A549 (cell line): Measurements from ENCODE around the gene AHNAK2. TPM values are rescaled to one million over a fixed set of nuclear protein-coding genes. Genes with fewer than 3 reads are reported as not detected.

ENCODE experiments used
- ATAC-seq, 2 experiments: fragments of 200-7000 bp in 1 of 2; fragments of >200 bp in 1 of 2; cut with Nextera tagmentation in 1 of 2; cut with Tn5 transposase in 1 of 2; 3 replicates each; pipeline versions ENCODE4 v1.8.0 to v1.9.1; 2018 to 2020; ENCODE audit warnings: mild to moderate bottlenecking in 1 of 2, moderate library complexity in 1 of 2
- CTCF ChIA-PET: fragments of 300-600 bp; sonication (Branson Sonifier 250); formaldehyde crosslinking; extraction: SDS; loops from one replicate; lab custom pipeline; 2021; ENCODE audit warnings: antibody characterized with exemption, inconsistent platforms; lab: Yijun Ruan, JAX
- POLR2A ChIA-PET: fragments of 350-600 bp; formaldehyde crosslinking; extraction: SDS; loops from one replicate; lab custom pipeline; 2021; ENCODE audit warnings: antibody characterized with exemption, inconsistent platforms; lab: Yijun Ruan, JAX
- DNase-seq, 2 experiments: peaks; one replicate each; pipeline versions ENCODE4 v3.0.0 to v3.0.0-alpha.2; 2011 to 2016; ENCODE audit warnings: low read depth in 1 of 2, low spot score in 1 of 2
- FAIRE-seq: peaks from 2 replicates; lab custom pipeline; 2011; peaks lifted over from hg19 to GRCh38; lab: Jason Lieb, UNC
- H3K27ac ChIP-seq, 2 experiments: fragments of >200 bp; sonication (Bioruptor Twin); formaldehyde crosslinking; 3 replicates each; pipeline ENCODE4 v1.5.1; 2016 to 2017
- H3K4me1 ChIP-seq: fragments of >200 bp; sonication (Bioruptor Twin); formaldehyde crosslinking; 3 replicates; pipeline ENCODE4 v1.6.1; 2016
- H3K4me2 ChIP-seq: fragments of >200 bp; sonication (Bioruptor Twin); formaldehyde crosslinking; 3 replicates; pipeline ENCODE4 v1.6.1; 2016
- H3K4me3 ChIP-seq: fragments of >200 bp; sonication (Bioruptor Twin); formaldehyde crosslinking; 3 replicates; pipeline ENCODE4 v1.5.1; 2016
- H3K9me3 ChIP-seq: fragments of >200 bp; sonication (Bioruptor Twin); formaldehyde crosslinking; 3 replicates; pipeline ENCODE4 v1.6.1; 2016
- CBX2 ChIP-seq: fragments of 200-600 bp; sonication (generic); IDR thresholded peaks from 2 replicates; pipeline ENCODE4 v1.6.1; 2016; ENCODE audit warnings: low read depth, mild to moderate bottlenecking, borderline replicate concordance
- E2F6 ChIP-seq: IDR thresholded peaks from 2 replicates; pipeline ENCODE4 v1.6.1; 2012; ENCODE audit warnings: low read depth, borderline replicate concordance
- EHMT2 ChIP-seq: fragments of 200-600 bp; sonication (generic); IDR thresholded peaks from 2 replicates; pipeline ENCODE4 v1.6.1; 2016; ENCODE audit warnings: antibody characterized with exemption, low read depth, mild to moderate bottlenecking, moderate library complexity
- GATA3 ChIP-seq: IDR thresholded peaks from 2 replicates; pipeline ENCODE4 v1.6.1; 2012; ENCODE audit warnings: borderline replicate concordance
- HES2 ChIP-seq: fragments of >200 bp; sonication (Bioruptor Twin); formaldehyde crosslinking; IDR thresholded peaks from 2 replicates; pipeline ENCODE4 v1.6.1; 2016
- HOXB13 ChIP-seq: fragments of 250-450 bp; sonication (Bioruptor Pico); IDR thresholded peaks from 2 replicates; pipeline ENCODE4 v1.5.0; 2020; ENCODE audit warnings: low read depth, mild to moderate bottlenecking, moderate library complexity
- KDM1A ChIP-seq: fragments of 200-600 bp; sonication (generic); IDR thresholded peaks from 2 replicates; pipeline ENCODE4 v1.6.1; 2016; ENCODE audit warnings: low read depth, mild to moderate bottlenecking
- MAX ChIP-seq: IDR thresholded peaks from 2 replicates; pipeline ENCODE4 v1.6.1; 2012
- NR3C1 ChIP-seq: fragments of >200 bp; sonication (Bioruptor Twin); formaldehyde crosslinking; IDR thresholded peaks from 3 replicates; pipeline ENCODE4 v1.6.1; 2017
- PHF8 ChIP-seq: fragments of 200-600 bp; sonication (generic); IDR thresholded peaks from 2 replicates; pipeline ENCODE4 v1.6.1; 2016; ENCODE audit warnings: low read depth, mild to moderate bottlenecking, antibody characterized with exemption, moderate library complexity, borderline replicate concordance
- RNF2 ChIP-seq: fragments of 200-600 bp; sonication (generic); IDR thresholded peaks from 2 replicates; pipeline ENCODE4 v1.6.1; 2016; ENCODE audit warnings: low read depth, mild to moderate bottlenecking, antibody characterized with exemption, moderate library complexity, borderline replicate concordance
- ZNF302 ChIP-seq: fragments of 250-450 bp; sonication (Bioruptor Pico); IDR thresholded peaks from 2 replicates; pipeline ENCODE4 v1.9.0; 2021; ENCODE audit warnings: inconsistent platforms, mild to moderate bottlenecking, moderate library complexity
- WGBS: methylation state at CpG from one replicate; pipeline ENCODE4 v1.1.6; 2017; ENCODE audit errors: missing lambda C conversion rate; 5-methylcytosine and 5-hydroxymethylcytosine counted together
- polyA plus RNA-seq, 4 experiments: library from polyadenylated mRNA; depleted of rRNA in 3 of 4; stranded (reverse); fragments of >200 nt; fragmentation: RNase III in 1 of 4; extraction: RNeasy Plus Mini Kit Qiagen cat#74134 plus additional on column Dnase treatment in 1 of 4; gene quantifications; 2 replicates in 3 of 4; 3 replicates in 1 of 4; pipeline ENCODE4 v1.2.3, GENCODE V29; 2011 to 2017
- TF ChIP-seq, protein P1 (sequence below): fragments of >200 bp; sonication (Bioruptor Twin); formaldehyde crosslinking; IDR thresholded peaks from 3 replicates; pipeline ENCODE4 v1.5.1; 2016
- TF ChIP-seq, protein P2 (sequence below): fragments of 150-350 bp; IDR thresholded peaks from 2 replicates; pipeline ENCODE4 v1.6.1; 2014; ENCODE audit warnings: low read depth, mild to moderate bottlenecking, low read length

The AHNAK2 gene
- polyA plus RNA-seq, 2 of the 4 experiments (the other 2 are of a cell fraction): 43.3 to 43.7 TPM

DNA sequence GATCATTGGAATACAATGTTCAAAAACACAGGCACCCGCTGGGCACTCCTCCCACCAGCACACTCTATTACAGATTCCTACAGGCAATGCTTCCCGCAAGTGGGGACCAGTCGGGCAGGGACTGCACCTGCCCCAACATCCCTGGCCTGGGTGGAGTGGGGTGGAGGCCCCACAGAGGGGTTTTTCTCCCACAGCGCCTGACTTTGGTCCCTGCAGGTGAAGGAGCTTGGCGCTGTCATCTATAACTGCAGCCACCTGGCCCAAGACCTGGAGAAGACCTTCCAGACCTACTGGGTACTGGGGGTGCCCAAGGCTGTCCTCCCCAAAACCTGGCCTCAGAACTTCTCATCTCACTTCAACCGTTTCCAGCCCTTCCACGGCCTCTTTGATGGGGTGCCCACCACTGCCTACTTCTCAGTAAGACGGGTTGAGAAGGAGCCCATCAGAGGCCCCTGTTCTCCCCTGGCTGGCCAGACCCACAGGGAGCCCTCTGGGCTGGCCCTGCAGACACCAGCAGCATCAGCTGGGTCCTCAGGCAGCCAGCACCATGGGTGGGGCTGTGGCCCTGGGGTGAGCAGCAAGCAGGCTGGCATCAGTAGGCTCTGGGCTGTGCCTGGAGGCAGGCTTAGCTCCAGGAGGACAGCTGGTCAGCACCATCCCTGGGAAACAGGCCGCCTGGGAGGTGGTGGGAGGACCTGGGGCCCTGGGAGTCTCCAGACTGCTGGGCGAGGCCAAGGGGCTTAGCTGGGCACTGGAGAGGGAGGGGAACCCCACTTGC lies 47.5 kb downstream of the AHNAK2 start:
- no peak overlapping the region for H3K4me3 ChIP-seq
- 76% methylated on average over 9 of the region's 10 CpGs for WGBS
- ATAC-seq (no peak), FAIRE-seq (no peak)
- CTCF ChIA-PET: interaction anchor here (0.6 to 1.2 kb wide), 3 partner anchors 45 to 199 kb away, joined by 3 to 5 read pairs (median 3); no protein-coding TSS in a partner anchor
- H3K4me1 ChIP-seq: peaks cover 7% of the 10 kb centered on the region; the same call in 1 of the 3 replicates
- no peak for TF ChIP-seq ZNF302 (CRISPR knock-in tag)
- no peak for TF ChIP-seq RNF2
- no peak for TF ChIP-seq EHMT2
- TF ChIP-seq, all 56 proteins: peak for 0
- Histone ChIP-seq H3K27ac (no peak overlapping the region), H3K4me2 (no peak overlapping the region), H3K9me3 (no peaks in the 10 kb centered on the region)
- DNase-seq: no peak
- POLR2A ChIA-PET: no interaction called here

- DNase-seq: no peak
- no peak overlapping the region for H3K4me2 ChIP-seq
- FAIRE-seq: no peak
- H3K27ac ChIP-seq: no peak overlapping the region
- peaks cover 7% of the 10 kb centered on the region; the same call in 1 of the 3 replicates for H3K4me1 ChIP-seq
- TF ChIP-seq NR3C1: no peak
- no peak for TF ChIP-seq GATA3
- TF ChIP-seq E2F6: no peak
- no peak for TF ChIP-seq PHF8
- no peak for TF ChIP-seq MAX
- ChIA-PET POLR2A (interaction anchor here (1.4 kb wide), 1 partner anchor 41 kb away, joined by 5 read pairs; no protein-coding TSS in a partner anchor), CTCF (interaction anchor here (0.8 to 2.5 kb wide), 6 partner anchors 11 to 116 kb away, joined by 3 to 8 read pairs (median 4); no protein-coding TSS in a partner anchor)
- 64% methylated on average over 9 of the region's 15 CpGs for WGBS
- no peak overlapping the region for H3K4me3 ChIP-seq
- H3K9me3 ChIP-seq: no peaks in the 10 kb centered on the region
- ATAC-seq: no peak
These were observed 48.6 kb downstream of the AHNAK2 start for GRCh38 chr14:104929268-104930230.

DNA sequence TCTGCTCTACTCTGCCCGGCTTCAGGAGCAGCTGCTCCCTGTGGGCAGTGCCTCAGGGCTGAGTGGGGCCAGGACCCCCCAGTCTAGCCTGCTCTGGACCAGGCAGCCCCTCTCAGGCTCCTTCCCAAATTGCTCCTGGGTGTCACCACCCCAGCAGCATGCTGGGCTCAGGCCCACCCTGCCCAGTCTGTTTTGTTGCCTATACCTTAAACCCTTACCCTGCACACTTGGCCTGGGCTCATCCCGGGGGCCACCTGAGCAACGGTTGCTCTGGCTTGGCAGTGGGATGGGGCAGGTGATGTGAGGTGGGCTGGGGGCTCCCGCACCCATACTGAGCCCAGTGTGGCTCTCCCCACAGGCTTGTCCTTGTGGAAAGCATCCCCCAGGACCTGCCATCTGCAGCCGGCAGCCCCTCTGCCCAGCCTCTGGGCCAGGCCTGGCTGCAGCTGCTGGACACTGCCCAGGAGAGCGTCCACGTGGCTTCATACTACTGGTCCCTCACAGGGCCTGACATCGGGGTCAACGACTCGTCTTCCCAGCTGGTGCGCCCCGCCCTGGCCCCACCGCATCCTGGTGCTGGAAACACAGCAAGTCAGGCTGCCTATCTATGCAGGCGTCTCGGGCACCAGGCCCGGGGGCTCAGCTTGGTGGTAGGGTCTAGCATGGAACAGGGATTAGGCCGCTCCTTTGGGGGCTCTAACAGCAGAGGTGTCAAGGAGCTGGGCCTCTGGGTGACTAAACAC lies 49.6 kb downstream of the AHNAK2 start:
- POLR2A ChIA-PET: interaction anchor here (1.4 kb wide), 1 partner anchor 42 kb away, joined by 5 read pairs; no protein-coding TSS in a partner anchor
- no peak for DNase-seq
- peaks cover 4% of the 10 kb centered on the region; the same call in 1 of the 3 replicates for H3K4me1 ChIP-seq
- H3K4me3 ChIP-seq: no peak overlapping the region
- no peak for ATAC-seq
- TF ChIP-seq HOXB13 (CRISPR knock-in tag) (no peak), KDM1A (no peak)
- TF ChIP-seq, all 56 proteins: peak for 0
- H3K4me2 ChIP-seq: no peak overlapping the region
- no peak for FAIRE-seq
- CTCF ChIA-PET: interaction anchor here (0.9 to 2.5 kb wide), 8 partner anchors 17 to 117 kb away, joined by 3 to 8 read pairs (median 4); no protein-coding TSS in a partner anchor
- no peak overlapping the region for H3K27ac ChIP-seq
- H3K9me3 ChIP-seq: peaks cover 8% of the 10 kb centered on the region
- 68% methylated on average over 4 of the region's 17 CpGs for WGBS

- CTCF ChIA-PET: interaction anchor here (0.5 to 2.5 kb wide), 6 partner anchors 16 to 118 kb away, joined by 3 to 8 read pairs (median 4); no protein-coding TSS in a partner anchor
- FAIRE-seq (no peak), ATAC-seq (peak in 1 of 2 experiments; percentile 11; a peak in 2 of 6 replicates), DNase-seq (no peak)
- H3K27ac ChIP-seq: no peak overlapping the region
- H3K9me3 ChIP-seq: peaks cover 8% of the 10 kb centered on the region
- 59% methylated on average over 7 of the region's 8 CpGs for WGBS
- POLR2A ChIA-PET: no interaction called here
- H3K4me3 ChIP-seq: no peak overlapping the region
- peaks cover 3% of the 10 kb centered on the region; the same call in 1 of the 3 replicates for H3K4me1 ChIP-seq
- no peak overlapping the region for H3K4me2 ChIP-seq
- no peak for TF ChIP-seq CBX2
- TF ChIP-seq HES2: no peak
- no peak for TF ChIP-seq ZNF302 (CRISPR knock-in tag)
- TF ChIP-seq, protein P1, sequence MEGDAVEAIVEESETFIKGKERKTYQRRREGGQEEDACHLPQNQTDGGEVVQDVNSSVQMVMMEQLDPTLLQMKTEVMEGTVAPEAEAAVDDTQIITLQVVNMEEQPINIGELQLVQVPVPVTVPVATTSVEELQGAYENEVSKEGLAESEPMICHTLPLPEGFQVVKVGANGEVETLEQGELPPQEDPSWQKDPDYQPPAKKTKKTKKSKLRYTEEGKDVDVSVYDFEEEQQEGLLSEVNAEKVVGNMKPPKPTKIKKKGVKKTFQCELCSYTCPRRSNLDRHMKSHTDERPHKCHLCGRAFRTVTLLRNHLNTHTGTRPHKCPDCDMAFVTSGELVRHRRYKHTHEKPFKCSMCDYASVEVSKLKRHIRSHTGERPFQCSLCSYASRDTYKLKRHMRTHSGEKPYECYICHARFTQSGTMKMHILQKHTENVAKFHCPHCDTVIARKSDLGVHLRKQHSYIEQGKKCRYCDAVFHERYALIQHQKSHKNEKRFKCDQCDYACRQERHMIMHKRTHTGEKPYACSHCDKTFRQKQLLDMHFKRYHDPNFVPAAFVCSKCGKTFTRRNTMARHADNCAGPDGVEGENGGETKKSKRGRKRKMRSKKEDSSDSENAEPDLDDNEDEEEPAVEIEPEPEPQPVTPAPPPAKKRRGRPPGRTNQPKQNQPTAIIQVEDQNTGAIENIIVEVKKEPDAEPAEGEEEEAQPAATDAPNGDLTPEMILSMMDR: no peak
- TF ChIP-seq EHMT2: no peak
- TF ChIP-seq, protein P2, sequence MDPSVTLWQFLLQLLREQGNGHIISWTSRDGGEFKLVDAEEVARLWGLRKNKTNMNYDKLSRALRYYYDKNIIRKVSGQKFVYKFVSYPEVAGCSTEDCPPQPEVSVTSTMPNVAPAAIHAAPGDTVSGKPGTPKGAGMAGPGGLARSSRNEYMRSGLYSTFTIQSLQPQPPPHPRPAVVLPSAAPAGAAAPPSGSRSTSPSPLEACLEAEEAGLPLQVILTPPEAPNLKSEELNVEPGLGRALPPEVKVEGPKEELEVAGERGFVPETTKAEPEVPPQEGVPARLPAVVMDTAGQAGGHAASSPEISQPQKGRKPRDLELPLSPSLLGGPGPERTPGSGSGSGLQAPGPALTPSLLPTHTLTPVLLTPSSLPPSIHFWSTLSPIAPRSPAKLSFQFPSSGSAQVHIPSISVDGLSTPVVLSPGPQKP: no peak
These were observed 50.3 kb downstream of the AHNAK2 start for GRCh38 chr14:104927901-104928300.
